Esophagus muscularis mucosa (tissue), 4 donors: ENCODE data around the gene GASK1A. TPM values are rescaled to one million over a fixed set of nuclear protein-coding genes. Genes with fewer than 3 reads are reported as not detected.

Experiments
- DNase-seq: peaks from one replicate; pipeline ENCODE4 v3.0.0-alpha.2; 2017; ENCODE audit errors: extremely low spot score
- H3K27ac ChIP-seq, 4 donors: fragments of 200-600 bp; sonication (generic); replicated peaks in 1 of 4; 1 replicate in 3 of 4; 2 replicates in 1 of 4; pipeline ENCODE4 v1.5.1; 2016 to 2019; ENCODE audit warnings: mild to moderate bottlenecking in 1 of 4
- H3K27me3 ChIP-seq, 4 donors: fragments of 200-600 bp; sonication (generic); one replicate each; pipeline versions ENCODE4 v1.5.1 to v1.6.0; 2016 to 2019
- H3K36me3 ChIP-seq, 4 donors: fragments of 200-600 bp; sonication (generic); one replicate each; pipeline ENCODE4 v1.5.1; 2016 to 2019
- H3K4me1 ChIP-seq, 4 donors: fragments of 200-600 bp; sonication (generic); one replicate each; pipeline ENCODE4 v1.5.1; 2016 to 2019
- H3K4me3 ChIP-seq, 4 donors: fragments of 200-600 bp; sonication (generic); 1 replicate in 2 of 4; 2 replicates in 2 of 4; pipeline ENCODE4 v1.5.1; 2016 to 2019; ENCODE audit warnings: mild to moderate bottlenecking in 4 of 4, moderate library complexity in 1 of 4
- H3K9me3 ChIP-seq, 4 donors: fragments of 200-600 bp; sonication (generic); 1 replicate in 3 of 4; 2 replicates in 1 of 4; pipeline ENCODE4 v1.5.1; 2016 to 2019
- EP300 ChIP-seq: sonication (generic); formaldehyde crosslinking; IDR thresholded peaks from one replicate; pipeline ENCODE4 v1.6.1; 2017; ENCODE audit warnings: antibody characterized with exemption
- POLR2A ChIP-seq: fragments of 450-650 bp; IDR thresholded peaks from one replicate; pipeline ENCODE4 v1.6.1; 2017; ENCODE audit warnings: antibody characterized with exemption, moderate library complexity, mild to moderate bottlenecking, low read depth
- POLR2AphosphoS5 ChIP-seq, 2 donors: sonication (generic); formaldehyde crosslinking; IDR thresholded peaks; one replicate each; pipeline ENCODE4 v1.6.1; 2017; ENCODE audit warnings: antibody characterized with exemption in 2 of 2
- WGBS: methylation state at CpG from one replicate; pipeline ENCODE4 v1.1.5; 2018; 5-methylcytosine and 5-hydroxymethylcytosine counted together
- intact Hi-C: fragments of 100-400 bp; cut with DNase I; formaldehyde crosslinking; loops from one replicate; pipeline ENCODE4 v1.15.1; 2023
- total RNA-seq, 4 donors: library from RNA; depleted of rRNA; stranded (reverse); fragments of >200 nt; gene quantifications; one replicate each; pipeline versions ENCODE4 v1.1.0 to v1.2.1, GENCODE V29; 2016
- TF ChIP-seq, protein P1 (sequence below), 3 experiments: fragments of 200-600 bp in 2 of 3; fragments of 450-650 bp in 1 of 3; sonication (generic) in 2 of 3; IDR thresholded peaks; one replicate each; pipeline ENCODE4 v1.5.1; 2017 to 2019; ENCODE audit warnings: antibody characterized with exemption in 3 of 3, mild to moderate bottlenecking in 2 of 3, moderate library complexity in 1 of 3

The GASK1A gene
- total RNA-seq, 4 donors from 2014 or later = 10.2 to 22.1 (median 15.8) TPM

DNA sequence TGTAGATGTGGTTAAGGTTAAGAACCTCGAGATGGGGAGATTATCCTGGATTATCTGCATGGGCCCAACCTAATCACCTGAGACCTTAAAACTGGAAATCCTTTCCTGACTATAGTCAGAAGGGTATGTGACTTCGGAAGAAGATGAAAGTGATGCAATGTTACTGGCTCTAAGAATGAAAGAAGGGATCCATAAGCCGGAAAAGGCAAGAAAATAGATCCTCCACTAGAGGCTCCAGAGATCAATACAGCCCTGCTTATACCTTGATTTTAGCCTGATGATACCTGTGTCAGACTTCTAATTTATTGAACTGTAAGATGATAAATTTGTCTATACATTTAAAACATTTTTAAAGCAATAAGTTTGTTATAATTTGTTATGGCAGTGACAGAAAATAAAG lies 21.5 kb upstream of the GASK1A start:
- Histone ChIP-seq H3K4me1 (peaks cover 0 to 9% (median 8%) of the 10 kb centered on the region in 4 donors), H3K9me3 (no peaks in the 10 kb centered on the region), H3K27ac (no peak overlapping the region), H3K4me3 (no peak overlapping the region), H3K36me3 (no peaks in the 10 kb centered on the region), H3K27me3 (no peaks in the 10 kb centered on the region)
- intact Hi-C loops = no loop called here
- 89% methylated on average over 3 of the region's 3 CpGs for WGBS
- no peak for DNase-seq
- TF ChIP-seq EP300 (no peak), POLR2AphosphoS5 (IDR thresholded peaks at IDR 0.05) (no peak), POLR2A (no peak)
- TF ChIP-seq, protein P1, sequence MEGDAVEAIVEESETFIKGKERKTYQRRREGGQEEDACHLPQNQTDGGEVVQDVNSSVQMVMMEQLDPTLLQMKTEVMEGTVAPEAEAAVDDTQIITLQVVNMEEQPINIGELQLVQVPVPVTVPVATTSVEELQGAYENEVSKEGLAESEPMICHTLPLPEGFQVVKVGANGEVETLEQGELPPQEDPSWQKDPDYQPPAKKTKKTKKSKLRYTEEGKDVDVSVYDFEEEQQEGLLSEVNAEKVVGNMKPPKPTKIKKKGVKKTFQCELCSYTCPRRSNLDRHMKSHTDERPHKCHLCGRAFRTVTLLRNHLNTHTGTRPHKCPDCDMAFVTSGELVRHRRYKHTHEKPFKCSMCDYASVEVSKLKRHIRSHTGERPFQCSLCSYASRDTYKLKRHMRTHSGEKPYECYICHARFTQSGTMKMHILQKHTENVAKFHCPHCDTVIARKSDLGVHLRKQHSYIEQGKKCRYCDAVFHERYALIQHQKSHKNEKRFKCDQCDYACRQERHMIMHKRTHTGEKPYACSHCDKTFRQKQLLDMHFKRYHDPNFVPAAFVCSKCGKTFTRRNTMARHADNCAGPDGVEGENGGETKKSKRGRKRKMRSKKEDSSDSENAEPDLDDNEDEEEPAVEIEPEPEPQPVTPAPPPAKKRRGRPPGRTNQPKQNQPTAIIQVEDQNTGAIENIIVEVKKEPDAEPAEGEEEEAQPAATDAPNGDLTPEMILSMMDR (IDR thresholded peaks at IDR 0.05) = no peak

GRCh38 chr3:42960282-42960681 lies 18.8 kb upstream of the GASK1A start:
- 76% methylated on average over 5 of the region's 5 CpGs for WGBS
- Histone ChIP-seq H3K27me3 (no peaks in the 10 kb centered on the region), H3K9me3 (no peaks in the 10 kb centered on the region), H3K36me3 (no peaks in the 10 kb centered on the region), H3K27ac (no peak overlapping the region), H3K4me3 (no peak overlapping the region), H3K4me1 (peaks cover 0 to 9% (median 8%) of the 10 kb centered on the region in 4 donors)
- no peak for DNase-seq
- intact Hi-C loops = loop anchor here (2.0 to 10.0 kb wide), 2 partner anchors 195 to 545 kb away; no protein-coding TSS in a partner anchor
- TF ChIP-seq, protein P1 (IDR thresholded peaks at IDR 0.05) = no peak
- TF ChIP-seq POLR2A (no peak), POLR2AphosphoS5 (IDR thresholded peaks at IDR 0.05) (no peak), EP300 (no peak)

GRCh38 chr3:42960786-42961185 lies 18.3 kb upstream of the GASK1A start:
- H3K27me3 ChIP-seq = no peaks in the 10 kb centered on the region

DNA sequence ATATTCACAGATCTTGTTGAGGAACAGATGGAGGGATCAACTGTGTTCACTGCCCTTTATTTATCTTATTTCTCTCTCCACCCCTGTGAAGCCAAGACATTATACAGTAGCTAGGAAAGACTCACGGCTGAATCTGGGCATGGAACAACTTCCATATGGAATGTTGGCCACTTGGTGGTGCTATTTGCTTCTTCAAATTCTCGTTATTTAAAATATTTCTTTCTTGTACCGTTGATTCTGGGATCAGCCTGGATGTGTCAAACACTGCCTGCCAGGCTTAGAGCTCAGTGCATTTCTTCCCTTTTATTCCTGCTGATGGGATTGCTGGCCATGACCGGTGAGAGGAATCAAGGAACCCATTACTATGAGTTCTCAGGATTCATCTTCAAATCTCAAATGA lies 17.5 kb upstream of the GASK1A start:
- Histone ChIP-seq H3K27ac (no peak overlapping the region), H3K4me1 (peaks cover 0 to 9% (median 8%) of the 10 kb centered on the region in 4 donors), H3K4me3 (no peak overlapping the region), H3K9me3 (no peaks in the 10 kb centered on the region), H3K36me3 (no peaks in the 10 kb centered on the region), H3K27me3 (no peaks in the 10 kb centered on the region)
- no peak for DNase-seq
- TF ChIP-seq, protein P1 (IDR thresholded peaks at IDR 0.05) = peak; percentile 72 to 74 (median 72)
- no peak for TF ChIP-seq POLR2AphosphoS5 (IDR thresholded peaks at IDR 0.05)
- intact Hi-C loops = loop anchor here (2.0 to 10.0 kb wide), 2 partner anchors 193 to 543 kb away; no protein-coding TSS in a partner anchor
- 4% methylated on average over 4 of the region's 4 CpGs for WGBS

More at GRCh38 chr3:42960786-42961185, 18.3 kb upstream of the GASK1A start:
- 85% methylated on average over 1 of the region's 1 CpG for WGBS
- intact Hi-C loops = loop anchor here (2.0 to 10.0 kb wide), 2 partner anchors 194 to 544 kb away; no protein-coding TSS in a partner anchor
- H3K4me3 ChIP-seq = no peak overlapping the region
- TF ChIP-seq, protein P1 (IDR thresholded peaks at IDR 0.05) = no peak
- no peak for TF ChIP-seq POLR2A
- TF ChIP-seq POLR2AphosphoS5 (IDR thresholded peaks at IDR 0.05) = no peak
- no peak for TF ChIP-seq EP300
- no peak for DNase-seq
- H3K9me3 ChIP-seq = no peaks in the 10 kb centered on the region
- H3K4me1 ChIP-seq = peaks cover 0 to 9% (median 8%) of the 10 kb centered on the region in 4 donors
- H3K27ac ChIP-seq = no peak overlapping the region
- H3K36me3 ChIP-seq = no peaks in the 10 kb centered on the region

DNA sequence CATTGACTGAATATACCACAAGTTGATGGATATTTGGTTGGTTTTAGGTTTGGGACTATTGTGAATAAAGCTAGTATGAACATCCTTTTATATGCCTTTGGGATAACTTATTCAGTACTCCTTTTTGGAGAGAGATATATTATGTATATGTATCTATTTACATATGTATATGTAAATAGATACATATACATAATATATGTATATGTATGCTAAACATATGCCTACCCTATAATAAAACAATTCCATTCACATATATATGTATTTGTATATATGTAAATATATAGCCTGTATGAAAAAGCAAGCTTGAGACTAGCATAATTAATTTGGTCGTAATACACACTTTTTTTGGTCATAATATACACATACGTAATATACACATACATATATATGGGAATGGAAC lies 15.8 kb upstream of the GASK1A start:
- TF ChIP-seq POLR2A = no peak
- TF ChIP-seq EP300 = no peak
- Histone ChIP-seq H3K9me3 (no peaks in the 10 kb centered on the region), H3K36me3 (no peaks in the 10 kb centered on the region), H3K4me3 (no peak overlapping the region), H3K4me1 (peaks cover 0 to 9% (median 8%) of the 10 kb centered on the region in 4 donors), H3K27ac (no peak overlapping the region), H3K27me3 (no peaks in the 10 kb centered on the region)
- WGBS = 89% methylated on average over 2 of the region's 2 CpGs
- intact Hi-C loops = loop anchor here (10.0 kb wide), 1 partner anchor 542 kb away; no protein-coding TSS in a partner anchor
- DNase-seq = no peak
